HG02642 (cell line): Measurements from ENCODE around the gene STX17.
"Not testable (repeated sequence)": the region's sequence is repeated elsewhere in the genome, so short reads cannot be mapped to it uniquely, and the experiment has no call there.

Experiments
- ATAC-seq: cut with Tn5 transposase; IDR thresholded peaks from one replicate; pipeline ENCODE4 v1.9.1; 2021; ENCODE audit warnings: mild to moderate bottlenecking; ENCODE audit not compliant: unreplicated experiment, poor library complexity

Gene STX17

DNA sequence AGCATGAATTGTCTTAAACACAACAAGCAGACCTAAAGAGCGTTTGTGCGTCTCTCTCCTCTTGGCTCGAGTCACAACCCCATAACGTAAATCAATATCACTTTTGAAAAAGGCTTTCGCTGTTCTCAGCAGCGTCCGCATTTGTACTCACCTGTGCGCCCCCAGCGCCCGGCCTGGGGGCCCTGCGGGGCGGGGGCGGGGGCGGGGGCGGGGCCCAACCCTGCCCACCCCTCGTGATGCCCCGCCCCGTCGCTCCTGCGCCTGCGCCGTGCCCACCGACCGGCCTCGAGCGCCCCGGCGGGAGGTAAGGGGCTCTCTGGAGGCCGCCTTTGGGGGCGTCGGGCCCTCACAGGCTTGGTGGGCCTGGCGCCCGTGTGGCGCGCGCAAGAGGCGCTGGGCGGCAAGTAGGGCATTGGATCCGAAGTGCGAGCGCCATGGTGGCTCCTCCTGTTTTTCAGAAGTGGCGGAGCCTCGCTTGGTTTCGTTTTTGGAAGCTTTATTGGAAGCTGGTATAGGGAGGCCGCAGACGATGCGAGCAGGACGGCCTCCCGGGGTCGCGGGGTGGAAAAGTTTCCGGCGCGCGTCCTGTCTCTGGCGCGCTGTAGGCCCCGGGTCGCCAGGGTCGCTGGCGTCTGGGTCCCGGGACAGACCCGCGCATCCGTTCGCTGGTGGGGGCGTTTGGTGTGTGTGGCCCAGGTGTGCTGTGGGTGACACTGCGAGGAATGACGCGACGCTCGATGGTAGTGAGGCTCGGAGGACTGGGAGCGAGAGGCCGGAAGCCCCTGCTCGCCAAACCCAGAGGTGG, at the start of gene STX17:
STX17 (plus strand) TSS at position 252 of the 805 bp plus-strand sequence. CDS start 8,586 bp downstream, outside the sequence.
- peak; percentile 87 for ATAC-seq

DNA sequence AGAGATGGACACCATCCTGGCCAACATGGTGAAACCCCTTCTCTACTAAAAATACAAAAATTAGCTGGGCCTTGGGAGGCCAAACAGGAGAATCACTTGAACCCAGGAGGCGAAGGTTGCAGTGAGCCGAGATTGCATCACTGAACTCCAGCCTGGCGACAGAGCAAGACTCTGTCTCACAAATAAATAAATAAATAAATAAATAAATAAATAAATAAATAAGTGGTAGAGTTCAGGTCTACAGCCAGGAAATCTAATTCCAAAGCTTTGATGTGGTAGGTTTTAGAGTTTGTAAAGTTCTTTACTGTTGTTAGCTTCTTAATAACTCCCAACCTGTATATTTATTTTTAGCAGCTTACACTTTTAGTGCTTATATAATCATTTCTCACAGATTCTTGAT, 48.9 kb upstream of the STX17 start:
- ATAC-seq, result not testable (repeated sequence)

DNA sequence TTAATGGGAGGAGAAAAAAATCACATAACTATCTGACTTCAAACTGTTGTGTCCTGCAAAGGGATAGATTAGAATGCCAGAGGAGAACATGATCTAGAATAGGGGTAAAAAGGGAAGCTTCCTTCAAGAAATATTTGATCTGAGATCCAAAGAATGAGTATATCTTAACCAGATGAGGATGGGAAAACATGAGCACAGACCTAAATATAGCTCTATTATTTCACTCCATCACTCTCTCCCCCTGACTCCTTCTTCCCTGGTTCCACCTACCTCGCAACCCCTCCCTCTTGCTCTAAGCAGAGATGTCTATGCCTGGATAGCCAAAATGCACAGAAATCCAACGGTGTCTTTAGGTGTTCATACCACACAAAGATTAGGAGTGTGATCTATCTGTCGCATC, 48.4 kb upstream of the STX17 start:
- ATAC-seq, result no peak

DNA sequence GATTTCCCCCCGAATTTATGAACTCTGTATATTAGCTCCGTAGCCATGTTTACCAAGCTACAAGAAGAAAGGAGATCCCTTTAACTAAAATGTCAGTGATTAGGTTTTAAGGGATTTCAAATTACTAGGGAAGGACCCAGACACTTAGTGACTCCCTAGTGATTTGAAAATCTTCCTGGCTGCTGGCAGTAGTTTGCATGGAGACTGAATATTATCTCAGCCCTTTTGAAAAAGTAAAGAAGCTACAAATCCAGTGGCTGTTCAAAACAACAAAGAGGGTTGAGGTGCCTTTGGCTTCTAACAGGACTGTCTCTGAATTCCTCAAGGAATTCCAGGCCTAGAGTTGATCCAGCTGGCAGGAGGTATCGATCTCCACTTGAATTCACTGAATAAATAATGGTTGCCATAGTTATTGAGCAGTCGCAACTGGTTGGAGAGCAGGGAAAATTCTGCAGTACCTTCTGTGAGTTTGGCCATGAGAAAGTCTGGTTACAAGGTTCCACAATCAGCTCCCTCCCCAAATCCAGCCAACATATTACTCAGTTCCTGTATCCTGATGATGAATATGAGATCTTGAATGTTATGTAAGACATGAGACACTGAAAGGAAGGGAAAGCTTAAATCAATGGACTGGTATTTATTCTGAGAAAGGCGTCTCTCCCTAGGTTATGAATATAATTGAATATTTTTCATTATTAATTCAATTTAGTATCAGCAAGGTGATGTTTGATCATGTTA, 47.0 kb upstream of the STX17 start:
- no peak for ATAC-seq

DNA sequence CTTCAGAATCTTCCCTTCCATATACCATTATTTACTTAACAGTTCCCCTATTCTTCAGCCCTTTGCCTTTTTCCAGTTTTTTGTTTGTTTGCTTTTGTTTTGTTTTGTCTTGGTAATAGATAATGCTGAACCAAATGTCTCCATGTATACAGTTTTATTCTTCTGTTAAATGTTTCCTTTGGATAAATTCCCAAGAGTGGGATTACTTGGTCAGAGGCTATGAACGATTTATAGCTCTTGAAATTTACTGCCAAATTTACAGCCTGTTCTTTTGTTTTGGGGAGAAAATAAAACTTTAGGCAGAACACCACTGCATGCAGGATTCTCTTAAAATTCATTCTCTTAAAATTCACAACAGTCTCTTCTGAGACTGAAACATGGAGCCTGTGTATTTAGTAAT, 46.2 kb upstream of the STX17 start:
- no peak for ATAC-seq

DNA sequence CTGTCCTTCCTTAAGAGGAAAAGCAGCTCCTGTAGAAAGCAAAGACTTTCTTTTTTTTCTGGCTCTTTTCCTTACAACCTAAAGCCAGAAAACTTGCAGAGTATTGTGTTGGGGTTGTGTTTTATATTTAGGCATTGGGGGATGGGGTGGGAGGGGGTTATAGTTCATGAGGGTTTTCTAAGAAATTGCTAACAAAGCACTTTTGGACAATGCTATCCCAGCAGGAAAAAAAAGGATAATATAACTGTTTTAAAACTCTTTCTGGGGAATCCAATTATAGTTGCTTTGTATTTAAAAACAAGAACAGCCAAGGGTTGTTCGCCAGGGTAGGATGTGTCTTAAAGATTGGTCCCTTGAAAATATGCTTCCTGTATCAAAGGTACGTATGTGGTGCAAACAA, 42.5 kb upstream of the STX17 start:
- no peak for ATAC-seq

DNA sequence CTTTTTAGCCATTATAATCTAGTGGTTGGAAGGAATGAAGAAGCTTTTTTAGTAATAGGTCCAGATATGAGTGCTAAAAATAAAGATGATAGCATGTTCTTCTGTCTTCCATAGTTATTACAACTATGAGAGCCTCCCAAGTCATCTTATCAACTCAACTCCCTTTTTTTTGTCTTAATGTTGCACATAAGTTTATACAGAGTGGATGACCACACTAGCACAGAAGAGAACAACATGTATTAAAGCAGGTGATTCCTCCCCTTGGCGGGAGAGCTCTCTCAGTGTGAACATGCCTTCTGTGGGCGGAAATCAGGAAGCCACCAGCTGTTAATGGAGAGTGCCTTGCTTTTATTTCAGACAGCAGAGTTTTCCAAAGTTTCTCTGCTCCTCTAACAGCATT, 40.1 kb upstream of the STX17 start:
- ATAC-seq, result no peak

DNA sequence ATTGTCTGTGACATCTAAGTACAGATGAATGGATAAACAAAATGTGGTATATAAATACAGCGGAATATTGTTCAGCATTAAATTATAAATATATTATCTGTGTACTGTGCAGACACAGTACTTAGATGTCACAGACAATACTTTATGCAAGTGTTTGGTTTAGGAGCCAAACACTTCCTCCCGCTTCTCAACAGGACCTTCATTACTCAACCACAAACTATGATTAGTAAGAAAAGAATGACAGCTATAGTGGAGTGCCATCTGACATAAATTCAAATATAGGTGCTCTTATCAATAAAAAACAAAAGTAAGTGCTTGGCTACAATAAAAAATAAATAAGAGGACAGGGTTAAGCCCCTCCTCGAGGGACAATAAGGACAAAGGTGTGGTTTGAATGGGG, 38.9 kb upstream of the STX17 start:
- no peak for ATAC-seq

DNA sequence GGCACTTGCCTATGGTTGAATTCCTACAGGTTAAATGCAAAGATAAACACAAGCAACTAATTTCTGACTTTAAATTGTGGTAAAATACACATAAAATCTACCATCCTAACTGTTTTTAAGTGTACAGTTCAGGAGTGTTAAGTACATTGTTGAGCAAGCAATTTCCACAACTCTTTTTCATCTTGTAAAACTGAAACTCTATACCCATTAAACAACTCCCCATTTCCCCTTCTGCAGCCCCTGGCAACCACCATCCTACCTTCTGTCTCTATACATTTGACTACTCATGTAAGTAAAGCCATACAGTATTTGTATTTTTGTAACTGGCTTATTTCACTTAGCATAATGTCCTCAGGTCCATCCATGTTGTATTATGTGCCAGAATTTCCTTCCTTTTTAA, 38.5 kb upstream of the STX17 start:
- ATAC-seq, result no peak

DNA sequence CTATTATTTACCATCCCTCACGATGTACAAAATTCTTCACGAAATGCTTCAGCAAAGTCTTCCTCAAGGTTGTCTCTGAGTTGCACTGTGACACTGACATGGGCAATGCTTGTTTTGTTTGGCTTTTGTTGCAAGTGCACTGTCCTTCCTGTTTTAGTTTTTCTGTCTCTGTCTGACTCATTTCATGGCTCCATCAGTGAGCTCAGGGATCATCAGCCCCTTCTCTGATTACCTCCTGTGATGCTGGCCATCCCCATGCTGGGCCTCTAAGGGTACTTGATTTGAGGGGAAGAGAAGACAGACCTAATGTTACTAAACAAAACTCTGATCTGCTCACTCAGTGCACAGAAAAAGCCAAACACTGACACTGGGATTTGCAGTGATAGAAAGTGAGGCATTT, 37.6 kb upstream of the STX17 start:
- peak; percentile 81 for ATAC-seq

DNA sequence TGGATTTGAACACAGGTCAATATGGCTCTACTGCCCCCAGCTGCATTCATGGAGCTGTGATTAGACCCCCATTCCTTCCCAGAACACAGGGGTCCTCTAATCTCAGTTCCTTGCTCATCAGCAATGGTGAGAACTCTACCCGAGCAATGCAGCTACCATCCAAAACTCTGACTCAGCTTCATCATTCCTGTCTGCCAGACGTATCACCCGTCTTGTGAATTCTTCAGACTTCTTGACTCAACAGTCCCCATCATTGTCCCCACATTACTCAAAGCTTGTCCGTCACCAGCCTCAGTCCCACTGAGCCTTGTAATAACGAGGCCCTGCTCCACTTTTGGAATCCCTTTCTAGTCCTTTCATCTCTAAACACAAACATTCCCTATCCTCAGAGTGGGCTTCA, 36.3 kb upstream of the STX17 start:
- no peak for ATAC-seq

DNA sequence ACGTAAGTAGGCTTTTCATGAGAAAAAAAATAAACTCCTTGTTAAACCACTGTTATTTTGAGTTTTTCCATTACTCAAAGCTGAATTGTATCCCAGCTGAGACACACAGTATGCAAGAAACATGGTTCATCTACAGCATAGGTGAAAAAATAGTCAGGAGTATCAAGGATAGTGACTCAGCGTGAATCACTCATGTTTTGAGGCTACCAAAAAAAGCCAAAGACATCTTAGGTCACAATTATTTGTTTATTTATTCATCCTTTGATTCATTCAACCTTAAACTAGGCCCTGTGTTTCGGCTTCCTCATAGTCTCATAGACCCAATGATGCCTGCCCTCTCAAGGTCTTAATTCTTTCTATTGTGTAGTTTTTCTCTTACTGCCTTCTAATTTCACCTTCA, 32.9 kb upstream of the STX17 start:
- no peak for ATAC-seq

DNA sequence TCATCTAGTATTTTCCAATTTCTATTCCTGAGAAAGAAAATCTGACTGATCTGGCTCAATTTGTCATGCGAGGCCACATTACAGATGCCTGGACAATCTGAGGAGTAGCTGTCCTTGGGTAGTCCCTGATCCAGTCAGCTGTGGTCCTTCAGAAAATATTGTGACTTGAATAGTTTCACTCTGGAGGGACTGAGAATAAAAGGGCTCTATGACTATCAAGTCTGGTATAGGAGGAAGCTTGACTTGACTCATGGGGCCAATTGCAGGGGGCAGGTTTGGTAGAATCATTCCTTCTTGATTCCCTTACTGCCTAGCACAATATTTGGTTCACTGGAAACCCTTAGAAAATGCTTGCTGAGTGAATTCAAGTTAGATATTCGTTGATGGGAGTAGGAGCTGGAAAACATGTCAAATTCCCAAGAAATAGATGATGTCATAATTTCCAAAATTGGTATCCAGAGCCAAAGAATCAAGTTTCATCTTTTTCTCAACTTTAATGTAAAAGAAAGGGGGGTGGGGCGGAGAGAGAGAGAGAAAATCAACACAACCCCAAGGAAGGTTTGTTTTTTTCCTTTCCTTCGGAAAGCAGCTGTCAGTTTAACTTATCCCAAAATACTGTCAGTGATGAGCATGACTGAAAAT, 32.4 kb upstream of the STX17 start:
- no peak for ATAC-seq

DNA sequence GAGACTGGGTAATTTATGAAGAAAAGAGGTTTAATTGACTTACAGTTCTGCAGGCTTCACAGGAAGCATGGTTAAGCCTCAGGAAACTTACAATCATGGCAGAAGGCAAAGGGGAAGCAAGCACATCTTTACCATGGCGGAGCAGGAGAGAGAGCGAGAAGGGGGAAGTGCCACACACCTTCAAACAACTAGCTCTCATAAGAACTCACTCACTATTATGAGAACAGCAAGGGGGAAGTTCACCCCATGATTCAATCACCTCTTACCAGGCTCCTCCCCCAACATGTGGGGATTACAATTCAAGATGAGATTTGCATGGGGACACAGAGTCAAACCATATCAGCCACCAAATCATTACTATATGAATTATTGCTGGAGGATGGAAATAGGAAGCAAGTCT, 30.3 kb upstream of the STX17 start:
- no peak for ATAC-seq

DNA sequence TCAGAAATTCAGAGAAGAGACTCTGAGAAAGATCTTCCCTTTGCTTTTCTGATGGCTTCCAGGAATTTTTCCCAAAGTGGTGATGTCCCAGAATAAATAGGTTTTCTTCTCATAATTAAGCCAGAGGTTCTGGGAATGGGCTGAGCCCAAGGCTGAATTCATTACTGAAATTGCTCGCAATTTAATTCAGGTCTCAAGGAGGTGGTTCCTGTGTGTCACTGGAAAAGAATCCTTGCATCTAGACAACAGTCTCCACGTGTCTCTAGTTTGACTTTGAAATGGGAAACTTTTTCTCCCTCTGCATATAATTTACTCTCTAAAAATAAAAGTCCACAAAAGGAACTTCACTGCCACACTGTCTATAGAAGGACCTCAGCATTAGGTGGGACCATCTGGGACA, 27.8 kb upstream of the STX17 start:
- no peak for ATAC-seq

DNA sequence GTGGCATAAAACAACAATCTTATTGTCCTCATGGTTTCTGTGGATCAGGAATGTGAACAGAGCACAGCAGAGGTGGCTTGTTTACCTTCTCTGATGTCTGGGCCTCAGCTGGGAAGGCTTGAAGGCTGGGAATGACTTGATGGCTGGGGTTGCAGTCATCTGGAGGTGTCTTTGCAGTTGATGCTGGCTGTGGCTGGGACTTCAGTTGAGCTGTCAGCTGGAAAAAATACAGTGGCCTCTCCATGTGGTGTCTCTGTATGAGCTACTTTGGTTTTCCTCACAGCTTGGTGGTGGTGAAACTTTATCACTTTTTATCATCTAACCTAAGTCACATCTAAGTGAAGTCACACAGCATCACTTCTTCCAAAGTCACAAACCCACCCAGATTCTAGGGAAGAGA, 24.7 kb upstream of the STX17 start:
- no peak for ATAC-seq

DNA sequence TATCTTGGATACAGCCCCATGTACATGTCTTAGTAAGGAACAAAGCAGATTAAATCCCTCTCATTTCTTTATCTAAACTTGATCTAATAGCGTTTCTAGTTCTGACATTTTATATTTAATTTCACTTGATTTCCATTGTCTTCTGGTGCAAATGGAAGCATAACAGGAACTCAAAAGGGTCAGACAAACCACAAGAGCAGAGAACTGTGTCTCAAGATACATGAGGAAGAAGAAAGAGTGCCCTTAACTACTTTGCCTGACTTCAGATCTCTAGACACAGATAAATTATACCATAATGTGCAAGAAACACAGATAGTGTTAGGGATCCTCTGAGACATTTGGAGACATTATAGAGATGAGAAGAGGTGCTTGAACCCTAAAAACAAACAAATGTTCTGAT, 20.7 kb upstream of the STX17 start:
- ATAC-seq, result no peak

DNA sequence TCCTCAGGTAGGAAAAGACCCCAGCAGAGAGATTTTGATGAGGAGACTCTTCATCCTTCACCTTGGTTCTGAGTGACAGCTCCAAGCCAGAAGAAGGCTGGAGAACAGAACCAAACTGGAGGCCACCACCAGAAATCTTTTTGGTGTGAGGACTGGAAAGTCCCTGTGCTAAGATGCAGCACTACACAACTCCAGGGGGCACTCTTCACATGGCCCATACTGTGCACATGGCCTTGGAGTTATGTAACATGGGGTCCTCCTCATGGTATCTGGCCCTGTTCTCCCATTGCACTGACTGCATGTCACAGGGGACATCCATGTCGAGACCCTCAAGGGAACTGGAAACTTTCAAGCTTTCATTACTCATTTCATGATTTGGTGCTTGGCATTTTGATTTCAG, 17.3 kb upstream of the STX17 start:
- ATAC-seq, result no peak

DNA sequence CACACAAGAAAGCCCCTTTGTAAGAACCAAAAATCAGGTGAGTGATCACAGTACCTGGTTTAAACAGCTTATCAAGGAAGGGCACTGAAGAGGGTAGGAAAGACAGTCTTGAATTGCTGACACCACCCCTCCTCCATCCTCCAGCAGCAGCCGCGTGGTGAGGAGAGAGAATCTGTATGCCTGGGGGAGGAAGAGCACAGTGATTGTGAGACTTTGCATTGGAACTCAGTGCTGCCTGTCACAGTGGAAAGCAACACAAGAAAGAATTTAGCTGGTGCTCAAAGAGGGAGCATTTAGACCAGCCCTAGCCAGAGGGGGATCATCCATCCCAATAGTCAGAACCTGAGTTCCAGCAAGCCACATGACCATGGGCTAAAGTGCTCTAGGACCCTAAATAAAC, 11.6 kb upstream of the STX17 start:
- ATAC-seq, result no peak

DNA sequence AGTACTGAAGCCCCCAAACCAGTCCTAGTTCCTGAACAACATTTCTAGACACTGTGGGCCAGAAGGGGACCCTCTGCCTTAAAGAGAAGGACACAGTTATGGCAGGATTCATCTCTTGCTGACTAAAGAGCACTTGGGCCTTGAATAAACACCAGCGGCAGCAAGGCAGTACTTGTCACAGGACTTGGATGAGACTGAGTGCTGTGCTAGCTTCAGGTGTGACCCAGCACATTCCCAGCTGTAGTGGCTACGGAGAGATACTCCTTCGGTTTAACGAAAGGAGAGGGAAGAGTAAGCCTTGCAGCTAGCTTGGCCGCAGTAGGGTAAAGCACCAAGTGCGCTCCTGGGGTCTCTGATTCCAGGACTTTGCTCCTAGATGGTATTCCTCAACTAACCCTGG, 10.9 kb upstream of the STX17 start:
- no peak for ATAC-seq

DNA sequence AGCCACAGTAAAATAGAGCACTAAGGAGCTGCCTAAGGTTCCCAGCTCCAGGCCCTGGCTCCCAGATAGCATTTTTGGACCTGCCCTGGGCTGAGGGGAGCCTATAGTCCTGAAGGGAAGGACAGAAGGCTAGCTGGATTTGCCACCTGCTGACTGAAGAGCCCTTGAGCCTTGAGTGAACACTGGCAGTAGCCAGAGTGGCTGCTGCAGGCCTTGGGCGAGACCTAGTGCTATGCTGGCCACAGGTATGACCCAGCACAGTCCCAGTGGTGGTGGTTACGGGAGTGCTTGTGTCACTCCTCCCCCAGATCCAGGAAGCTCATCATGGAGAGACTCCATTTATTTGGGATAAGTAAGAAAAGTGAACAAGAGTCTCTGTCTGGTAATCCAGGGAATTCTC, 10.3 kb upstream of the STX17 start:
- no peak for ATAC-seq
